Mucosa of descending colon (tissue), 3 donors: ENCODE results near the gene PPFIA4. TPM values are rescaled to one million over a fixed set of nuclear protein-coding genes. Genes with fewer than 3 reads are reported as not detected.
"Not testable (repeated sequence)": the region's sequence is repeated elsewhere in the genome, so short reads cannot be mapped to it uniquely, and the experiment has no call there.

Source experiments
- ATAC-seq: fragments of 200-7000 bp; cut with Tn5 transposase; one replicate; pipeline ENCODE4 v1.9.1; 2020; ENCODE audit warnings: mild to moderate bottlenecking, moderate library complexity
- DNase-seq, 3 donors: peaks; one replicate each; pipeline ENCODE4 v3.0.0-alpha.2; 2020
- H3K36me3 ChIP-seq: fragments of 200-600 bp; one replicate; pipeline ENCODE4 v1.8.0; 2021; ENCODE audit warnings: low read depth, mild to moderate bottlenecking
- H3K4me1 ChIP-seq: fragments of 200-600 bp; one replicate; pipeline ENCODE4 v1.8.0; 2021; ENCODE audit warnings: low read depth, mild to moderate bottlenecking
- H3K4me3 ChIP-seq: fragments of 200-600 bp; one replicate; pipeline ENCODE4 v1.8.0; 2021; ENCODE audit warnings: mild to moderate bottlenecking
- H3K9me3 ChIP-seq: fragments of 200-600 bp; one replicate; pipeline ENCODE4 v1.8.0; 2021; ENCODE audit warnings: mild to moderate bottlenecking
- CTCF ChIP-seq: fragments of 200-600 bp; IDR thresholded peaks from one replicate; pipeline ENCODE4 v1.8.0; 2022; ENCODE audit warnings: antibody characterized with exemption, mild to moderate bottlenecking
- intact Hi-C, 2 donors: fragments of 100-400 bp; cut with DNase I in 1 of 2; cut with micrococcal nuclease in 1 of 2; formaldehyde crosslinking; loops; one replicate each; pipeline versions ENCODE4 v1.11.0 to v1.11.1; 2022; cut with DNase I, micrococcal nuclease
- total RNA-seq, 3 donors: library from RNA; stranded (reverse); fragmentation: NEBNext Ultra II Directional in 2 of 3; extraction: Animal tissue kit (Norgen Biotek cat#: 25700) in 2 of 3; gene quantifications; one replicate each; pipeline versions ENCODE4 v1.2.1 to v1.2.4, GENCODE V29; 2021 to 2023
- donor health status: DM: no; HTN: no; CAD: no; lungs with moderate emphysema.
- donor health status: DM: no; HTN: no; CAD: no.
- donor health status: DM: no; HTN: yes; CAD: no.

Gene PPFIA4
- total RNA-seq, 3 donors from 2014 or later: 0.43 to 4.0 (median 0.60) TPM

- DNase-seq (peak in 1 of 3 donors; percentile 90), ATAC-seq (peak; percentile 62)
- TF ChIP-seq CTCF: peak; percentile 44
- Histone ChIP-seq H3K9me3 (no peaks in the 10 kb centered on the region), H3K4me3 (no peak overlapping the region), H3K4me1 (no peaks in the 10 kb centered on the region), H3K36me3 (no peaks in the 10 kb centered on the region)
- intact Hi-C loops: no loop called here
Observed at GRCh38 chr1:202998836-202999750, 27.2 kb upstream of the PPFIA4 start.

DNA sequence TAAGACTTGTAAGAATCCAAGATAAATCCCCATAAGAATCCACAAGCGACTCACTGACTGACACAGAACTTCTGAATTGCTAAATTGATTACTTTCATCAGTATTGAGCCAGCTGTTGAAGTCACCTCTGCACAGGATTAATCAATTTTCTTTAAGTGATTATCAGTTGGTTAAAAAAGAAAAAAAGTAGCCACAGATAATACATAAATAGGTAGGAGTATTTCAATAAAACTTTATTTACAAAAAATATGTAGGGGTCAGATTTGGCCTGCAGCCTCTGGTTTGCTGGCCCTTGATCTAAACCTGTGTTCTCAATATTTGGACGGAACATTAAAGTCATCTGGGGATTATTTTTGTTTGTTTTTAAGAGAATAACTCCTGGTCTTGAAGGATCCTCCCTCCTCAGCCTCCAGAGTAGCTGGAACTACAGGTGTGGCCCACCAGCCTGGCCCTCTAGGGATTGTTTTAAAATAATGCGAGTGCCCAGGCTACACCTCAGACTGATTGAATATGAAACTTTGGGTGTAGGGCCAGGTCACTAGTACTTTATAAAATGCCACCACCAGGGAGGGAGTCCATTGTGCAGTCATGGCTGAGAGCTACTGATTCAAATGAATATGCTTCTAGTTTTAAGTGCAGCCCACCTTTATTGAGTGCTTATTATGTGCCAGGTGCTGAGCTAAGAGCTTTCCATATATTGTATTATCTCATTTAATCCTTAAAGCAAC, 25.9 kb upstream of the PPFIA4 start:
- intact Hi-C loops: no loop called here
- Histone ChIP-seq H3K9me3 (no peaks in the 10 kb centered on the region), H3K4me1 (no peaks in the 10 kb centered on the region), H3K4me3 (no peak overlapping the region), H3K36me3 (no peaks in the 10 kb centered on the region)
- no peak for DNase-seq
- TF ChIP-seq CTCF: no peak
- no peak for ATAC-seq

DNA sequence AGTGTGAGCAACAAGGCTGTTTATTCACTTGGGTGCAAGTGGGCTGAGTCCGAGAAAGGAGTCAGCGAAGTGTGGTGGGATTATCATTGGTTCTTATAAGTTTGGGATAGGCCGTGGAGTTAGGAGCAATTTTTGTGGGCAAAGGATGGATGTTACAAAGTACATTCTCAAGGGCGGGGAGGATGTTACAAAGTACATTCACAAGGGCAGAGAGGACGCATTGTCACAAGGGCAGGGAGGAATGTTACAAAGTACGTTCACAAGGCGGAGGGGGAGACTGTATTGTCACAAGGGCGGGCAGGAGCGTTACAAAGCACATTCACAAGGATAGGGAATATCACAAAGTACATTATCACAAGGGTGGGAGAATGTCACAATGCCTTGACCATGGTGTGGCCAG, 24.3 kb upstream of the PPFIA4 start:
- H3K4me3 ChIP-seq: no peak overlapping the region
- no peaks in the 10 kb centered on the region for H3K9me3 ChIP-seq
- peaks cover 4% of the 10 kb centered on the region for H3K4me1 ChIP-seq
- no peak for ATAC-seq
- intact Hi-C loops: no loop called here
- no peaks in the 10 kb centered on the region for H3K36me3 ChIP-seq
- TF ChIP-seq CTCF: no peak
- DNase-seq: no peak

- no peak for DNase-seq
- H3K4me3 ChIP-seq: no peak overlapping the region
- H3K4me1 ChIP-seq: peaks cover 5% of the 10 kb centered on the region
- intact Hi-C loops: no loop called here
- H3K9me3 ChIP-seq: no peaks in the 10 kb centered on the region
- no peak for ATAC-seq
- no peak for TF ChIP-seq CTCF
- no peaks in the 10 kb centered on the region for H3K36me3 ChIP-seq
Observed at GRCh38 chr1:203002951-203003350, 23.3 kb upstream of the PPFIA4 start.

DNA sequence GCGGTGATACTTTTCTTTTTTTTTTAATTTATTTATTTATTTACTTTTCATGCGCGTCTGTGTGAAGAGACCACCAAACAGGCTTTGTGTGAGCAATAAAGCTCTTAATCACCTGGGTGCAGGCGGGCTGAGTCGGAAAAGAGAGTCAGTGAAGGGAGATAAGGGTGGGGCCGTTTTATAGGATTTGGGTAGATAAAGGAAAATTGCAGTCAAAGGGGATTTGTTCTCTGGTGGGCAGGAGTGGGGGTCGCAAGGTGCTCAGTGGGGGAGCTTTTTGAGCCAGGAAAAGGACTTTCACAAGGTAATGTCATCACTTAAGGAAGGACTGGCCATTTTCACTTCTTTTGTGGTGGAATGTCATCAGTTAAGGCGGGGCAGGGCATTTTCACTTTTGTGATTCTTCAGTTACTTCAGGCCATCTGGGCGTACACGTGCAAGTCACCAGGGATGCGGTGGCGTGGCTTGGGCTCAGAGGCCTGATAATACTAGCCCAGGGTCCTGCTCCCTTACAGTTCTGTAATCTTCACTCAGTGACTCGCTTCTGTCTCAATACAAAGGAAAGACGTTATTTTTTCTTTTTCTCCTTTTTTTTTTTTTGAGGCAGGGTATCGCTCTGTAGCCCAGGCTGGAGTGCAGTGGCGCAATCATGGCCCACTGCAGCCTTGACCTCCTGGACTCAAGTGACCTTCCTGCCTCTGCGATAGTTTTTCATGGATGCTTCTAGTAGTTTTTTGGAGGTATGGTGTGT, 20.7 kb upstream of the PPFIA4 start:
- H3K36me3 ChIP-seq, ATAC-seq, H3K4me3 ChIP-seq, H3K9me3 ChIP-seq, intact Hi-C loops, DNase-seq: not testable (repeated sequence)
- peaks cover 20% of the 10 kb centered on the region for H3K4me1 ChIP-seq
